Astrocyte of the cerebellum (primary cell): ENCODE measurements around the gene ACR.

Experiments
- DNase-seq: peaks from one replicate; pipeline ENCODE4 v3.0.0-alpha.2; 2011; ENCODE audit warnings: low read depth
- H3K4me3 ChIP-seq: 2 replicates; pipeline ENCODE4 v1.5.1; 2011; ENCODE audit warnings: mild to moderate bottlenecking, low read depth, low read length, moderate library complexity
- CTCF ChIP-seq: IDR thresholded peaks from 2 replicates; pipeline ENCODE4 v1.5.1; 2012; ENCODE audit warnings: low read length, low read depth, moderate library complexity, mild to moderate bottlenecking; ENCODE audit errors: missing control alignments
- in situ Hi-C: cut with HindIII; loops from 2 replicates; pipeline ENCODE4 v1.10.0; 2017; ENCODE audit warnings: low sequenced_read_pairs

Gene ACR

GRCh38 chr22:50695421-50696250, 42.4 kb upstream of the ACR start:
- H3K4me3 ChIP-seq, result no peak overlapping the region
- TF ChIP-seq CTCF, result no peak
- DNase-seq, result no peak
- in situ Hi-C loops, result no loop called here

GRCh38 chr22:50696251-50696798, 41.7 kb upstream of the ACR start:
- in situ Hi-C loops, result no loop called here
- H3K4me3 ChIP-seq, result no peak overlapping the region
- no peak for TF ChIP-seq CTCF
- no peak for DNase-seq

GRCh38 chr22:50696799-50697561, 41.0 kb upstream of the ACR start:
- peak overlapping the region; percentile 45 for H3K4me3 ChIP-seq
- no peak for DNase-seq
- peak; percentile 71 for TF ChIP-seq CTCF
- in situ Hi-C loops, result no loop called here

- H3K4me3 ChIP-seq, result peak overlapping the region; percentile 45
- no peak for DNase-seq
- no peak for TF ChIP-seq CTCF
- in situ Hi-C loops, result no loop called here
Measured at GRCh38 chr22:50697667-50698506, 40.1 kb upstream of the ACR start.

- in situ Hi-C loops, result no loop called here
- TF ChIP-seq CTCF, result no peak
- H3K4me3 ChIP-seq, result no peak overlapping the region
- DNase-seq, result no peak
Measured at GRCh38 chr22:50698546-50698945, 39.5 kb upstream of the ACR start.
